ENCODE measurements around the gene RGL2. TPM values are rescaled to one million over a fixed set of nuclear protein-coding genes. Genes with fewer than 3 reads are reported as not detected.
A peak's percentile ranks its signal among the peaks of the same experiment; 100 is the strongest.

The RGL2 gene
- total and polyA plus RNA-seq, 10 of the 15 experiments (the other 5 are each of a cell fraction or from before 2014, with no cell fraction given) = 0.84 to 21.2 (median 6.8) TPM

DNA sequence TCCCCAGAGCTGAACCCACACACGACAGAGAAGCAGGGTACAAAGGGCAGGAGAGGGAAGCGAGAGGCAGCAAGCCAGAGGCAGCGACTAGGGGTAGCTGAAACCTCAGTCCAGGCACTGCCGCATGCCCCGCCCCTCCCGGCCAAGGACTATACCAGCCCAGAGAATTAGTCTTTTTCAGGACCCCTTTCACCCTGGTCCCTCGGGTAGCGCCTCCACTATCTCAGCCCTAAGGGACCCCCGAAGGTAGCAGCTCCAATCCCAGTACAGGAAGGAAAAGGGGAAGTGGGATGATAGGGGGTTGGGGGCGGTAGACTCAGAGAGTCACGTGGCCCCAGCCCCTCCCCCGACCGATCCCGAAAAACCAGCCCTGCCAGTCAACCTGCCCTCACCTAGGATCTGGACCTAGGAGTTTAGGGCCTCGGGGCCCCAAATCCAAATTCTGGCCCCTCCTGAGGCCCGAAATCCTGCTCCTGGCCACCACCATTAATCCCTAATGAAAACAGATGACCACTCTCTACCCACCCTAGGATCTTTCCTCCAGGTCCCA lies 1.3 kb downstream of the RGL2 start:
- Histone ChIP-seq H3K27me3 (replicated peaks in 1 of 2; ENCODE audit: control insufficient read depth in 2 of 2, insufficient read depth in 2 of 2, low read length in 1 of 2) (no peaks in the 10 kb centered on the region), H3K79me2 (ENCODE audit: control insufficient read depth, insufficient read depth, low read length) (peaks cover 4% of the 10 kb centered on the region; the same call in 1 of the 2 replicates), H2AFZ (ENCODE audit: control insufficient read depth, low read depth, low read length) (peak overlapping the region; percentile 54), H4K20me1 (ENCODE audit: control insufficient read depth, insufficient read depth) (no peaks in the 10 kb centered on the region), H3K27ac (ENCODE audit: control insufficient read depth, insufficient read depth) (no peak overlapping the region), H3K4me3 (peak overlapping the region; percentile 100), H3K4me1 (ENCODE audit: control insufficient read depth, insufficient read depth, low read length) (peaks cover 11% of the 10 kb centered on the region), H3K9me3 (replicated peaks; ENCODE audit: control insufficient read depth, insufficient read depth, low read length) (no peaks in the 10 kb centered on the region), H3K4me2 (ENCODE audit: control insufficient read depth, insufficient read depth) (peak overlapping the region; percentile 93), H3K9ac (ENCODE audit: control insufficient read depth, insufficient read depth, low read length) (peak overlapping the region; percentile 18; the same call in 1 of the 2 replicates), H3K36me3 (ENCODE audit: control insufficient read depth in 2 of 2, insufficient read depth in 2 of 2, low read length in 1 of 2) (peaks cover 0 to 10% of the 10 kb centered on the region in 2 experiments)
- SMC1A ChIA-PET (ENCODE audit: uncharacterized antibody, unreplicated experiment) = interaction anchor here (0.6 to 2.1 kb wide), 6 partner anchors 8 to 21 kb away, joined by 3 to 13 read pairs (median 6); partner anchors contain the start of genes B3GALT4, PFDN6, TAPBP and WDR46
- ATAC-seq = peak; percentile 30
- POLR2A ChIA-PET = interaction anchor here (0.6 to 3.4 kb wide), 12 partner anchors 8 to 271 kb away, joined by 3 to 41 read pairs (median 3); partner anchors contain the start of genes B3GALT4, PFDN6, RPS18 and TAPBP
- intact Hi-C loops (cut with micrococcal nuclease; ENCODE audit: unreplicated experiment) (no loop called here), in situ Hi-C loops (cut with MboI) (no loop called here)
- FAIRE-seq = no peak
- CTCF ChIA-PET = interaction anchor here (1.1 to 4.5 kb wide), 2 partner anchors 20 to 26 kb away, joined by 4 to 30 read pairs; partner anchors contain the start of genes B3GALT4, RPS18 and VPS52
- BruUV-seq (replicated peaks) = no TSS peak
- 3% methylated on average over 16 of the region's 16 CpGs for WGBS (ENCODE audit: insufficient coverage, insufficient replicate concordance, low lambda C conversion rate, missing lambda C conversion rate)
- RAD21 ChIA-PET (ENCODE audit: unreplicated experiment) = interaction anchor here (0.7 to 1.0 kb wide), 7 partner anchors 9 to 211 kb away, joined by 3 to 7 read pairs (median 3); partner anchors contain the start of genes B3GALT4, PFDN6, RPS18 and VPS52
- no peak for DNase-seq (ENCODE audit: low read depth, low spot score)
- TF ChIP-seq RUNX3 (IDR thresholded peaks at IDR 0.05; ENCODE audit: low read length) (0 out of 2 replicates have a peak, but pooled peaks have one; percentile 5), MEF2A (IDR thresholded peaks at IDR 0.05; ENCODE audit: insufficient read depth, low read depth, low read length) (no peak), DPF2 (IDR thresholded peaks at IDR 0.05) (peak; percentile 77), SMARCA5 (IDR thresholded peaks at IDR 0.05) (no peak), CEBPB (IDR thresholded peaks at IDR 0.05; ENCODE audit: borderline replicate concordance in 1 of 2, low read depth in 2 of 2, low read length in 2 of 2) (no peak), NFYB (IDR thresholded peaks at IDR 0.05; ENCODE audit: insufficient read depth, low read depth, low read length) (no peak), CREM (IDR thresholded peaks at IDR 0.05; ENCODE audit: low read depth) (no peak), ZNF274 (IDR thresholded peaks at IDR 0.05; ENCODE audit: insufficient read depth, insufficient read length) (no peak), TBL1XR1 (IDR thresholded peaks at IDR 0.05; ENCODE audit: low read depth, low read length) (no peak), SREBF2 (IDR thresholded peaks at IDR 0.05; ENCODE audit: low read length) (no peak), JUND (IDR thresholded peaks at IDR 0.05; ENCODE audit: low read depth, low read length) (no peak), STAT1 (conservative IDR thresholded peaks at IDR 0.05) (no peak)
- TF ChIP-seq, protein P1, sequence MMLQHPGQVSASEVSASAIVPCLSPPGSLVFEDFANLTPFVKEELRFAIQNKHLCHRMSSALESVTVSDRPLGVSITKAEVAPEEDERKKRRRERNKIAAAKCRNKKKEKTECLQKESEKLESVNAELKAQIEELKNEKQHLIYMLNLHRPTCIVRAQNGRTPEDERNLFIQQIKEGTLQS (IDR thresholded peaks at IDR 0.05; ENCODE audit: borderline replicate concordance, extremely low read depth, low read depth, low read length) = peak; percentile 35; the same call in 1 of the 2 replicates
- TF ChIP-seq, protein P2, sequence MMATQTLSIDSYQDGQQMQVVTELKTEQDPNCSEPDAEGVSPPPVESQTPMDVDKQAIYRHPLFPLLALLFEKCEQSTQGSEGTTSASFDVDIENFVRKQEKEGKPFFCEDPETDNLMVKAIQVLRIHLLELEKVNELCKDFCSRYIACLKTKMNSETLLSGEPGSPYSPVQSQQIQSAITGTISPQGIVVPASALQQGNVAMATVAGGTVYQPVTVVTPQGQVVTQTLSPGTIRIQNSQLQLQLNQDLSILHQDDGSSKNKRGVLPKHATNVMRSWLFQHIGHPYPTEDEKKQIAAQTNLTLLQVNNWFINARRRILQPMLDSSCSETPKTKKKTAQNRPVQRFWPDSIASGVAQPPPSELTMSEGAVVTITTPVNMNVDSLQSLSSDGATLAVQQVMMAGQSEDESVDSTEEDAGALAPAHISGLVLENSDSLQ (IDR thresholded peaks at IDR 0.05) = peak; percentile 58; the same call in 1 of the 2 replicates
- TF ChIP-seq, protein P3, sequence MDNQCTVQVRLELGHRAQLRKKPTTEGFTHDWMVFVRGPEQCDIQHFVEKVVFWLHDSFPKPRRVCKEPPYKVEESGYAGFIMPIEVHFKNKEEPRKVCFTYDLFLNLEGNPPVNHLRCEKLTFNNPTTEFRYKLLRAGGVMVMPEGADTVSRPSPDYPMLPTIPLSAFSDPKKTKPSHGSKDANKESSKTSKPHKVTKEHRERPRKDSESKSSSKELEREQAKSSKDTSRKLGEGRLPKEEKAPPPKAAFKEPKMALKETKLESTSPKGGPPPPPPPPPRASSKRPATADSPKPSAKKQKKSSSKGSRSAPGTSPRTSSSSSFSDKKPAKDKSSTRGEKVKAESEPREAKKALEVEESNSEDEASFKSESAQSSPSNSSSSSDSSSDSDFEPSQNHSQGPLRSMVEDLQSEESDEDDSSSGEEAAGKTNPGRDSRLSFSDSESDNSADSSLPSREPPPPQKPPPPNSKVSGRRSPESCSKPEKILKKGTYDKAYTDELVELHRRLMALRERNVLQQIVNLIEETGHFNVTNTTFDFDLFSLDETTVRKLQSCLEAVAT (IDR thresholded peaks at IDR 0.05) = no peak
- TF ChIP-seq, protein P4, sequence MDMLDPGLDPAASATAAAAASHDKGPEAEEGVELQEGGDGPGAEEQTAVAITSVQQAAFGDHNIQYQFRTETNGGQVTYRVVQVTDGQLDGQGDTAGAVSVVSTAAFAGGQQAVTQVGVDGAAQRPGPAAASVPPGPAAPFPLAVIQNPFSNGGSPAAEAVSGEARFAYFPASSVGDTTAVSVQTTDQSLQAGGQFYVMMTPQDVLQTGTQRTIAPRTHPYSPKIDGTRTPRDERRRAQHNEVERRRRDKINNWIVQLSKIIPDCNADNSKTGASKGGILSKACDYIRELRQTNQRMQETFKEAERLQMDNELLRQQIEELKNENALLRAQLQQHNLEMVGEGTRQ (IDR thresholded peaks at IDR 0.05; ENCODE audit: borderline replicate concordance, low read depth, low read length) = peak; percentile 57
